ENCODE data around the gene QSOX1.

The QSOX1 gene

DNA sequence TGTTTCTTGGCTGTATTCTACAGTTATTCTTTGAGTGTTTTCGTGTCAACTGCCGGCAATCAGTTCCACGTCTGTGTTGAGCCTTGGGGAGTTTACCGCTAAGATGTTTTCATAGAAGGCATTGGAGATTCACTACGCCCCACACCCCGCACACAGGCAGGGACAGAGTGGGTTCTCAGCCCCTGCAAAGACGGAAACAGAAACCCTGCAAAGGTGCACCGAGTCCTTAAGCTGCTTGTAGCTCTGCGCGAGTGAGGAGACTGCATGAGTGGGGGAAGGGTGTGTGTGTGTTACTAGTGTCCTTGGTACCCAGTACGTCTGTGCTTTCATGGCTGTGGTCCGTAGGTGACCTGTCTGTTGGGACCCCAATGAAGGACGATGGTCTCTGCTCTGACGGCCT, 77.3 kb downstream of the QSOX1 start:
- DNase-seq (ENCODE audit: low read depth in 2 of 3, low spot score in 1 of 3) = no peak

DNA sequence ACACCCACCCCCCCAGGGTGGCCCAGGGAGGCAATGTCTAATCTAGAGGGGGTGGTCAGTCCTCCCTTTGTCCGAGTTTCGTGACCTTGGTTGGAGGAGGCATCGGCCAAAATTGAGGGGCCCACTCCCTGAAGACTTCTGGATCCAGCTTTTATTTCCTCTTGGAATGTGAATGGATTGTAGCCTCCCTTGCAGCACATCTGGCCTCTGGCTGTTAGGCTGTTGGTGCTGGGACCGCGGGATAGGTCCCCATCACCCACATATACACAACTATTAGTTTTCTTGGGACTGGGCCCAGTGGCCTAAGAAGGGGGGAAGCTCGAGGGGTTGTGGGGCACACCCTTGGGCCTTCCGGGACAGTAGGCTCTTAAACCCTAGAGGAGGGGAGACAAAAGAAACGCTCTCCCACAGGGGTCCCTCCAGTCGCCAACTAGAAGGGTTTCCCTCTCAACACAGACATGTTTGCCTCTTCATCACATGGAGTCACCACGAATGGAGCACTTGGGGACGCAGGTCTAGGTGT, 77.9 kb downstream of the QSOX1 start:
- DNase-seq (ENCODE audit: low read depth in 2 of 3, low spot score in 1 of 3) = no peak

DNA sequence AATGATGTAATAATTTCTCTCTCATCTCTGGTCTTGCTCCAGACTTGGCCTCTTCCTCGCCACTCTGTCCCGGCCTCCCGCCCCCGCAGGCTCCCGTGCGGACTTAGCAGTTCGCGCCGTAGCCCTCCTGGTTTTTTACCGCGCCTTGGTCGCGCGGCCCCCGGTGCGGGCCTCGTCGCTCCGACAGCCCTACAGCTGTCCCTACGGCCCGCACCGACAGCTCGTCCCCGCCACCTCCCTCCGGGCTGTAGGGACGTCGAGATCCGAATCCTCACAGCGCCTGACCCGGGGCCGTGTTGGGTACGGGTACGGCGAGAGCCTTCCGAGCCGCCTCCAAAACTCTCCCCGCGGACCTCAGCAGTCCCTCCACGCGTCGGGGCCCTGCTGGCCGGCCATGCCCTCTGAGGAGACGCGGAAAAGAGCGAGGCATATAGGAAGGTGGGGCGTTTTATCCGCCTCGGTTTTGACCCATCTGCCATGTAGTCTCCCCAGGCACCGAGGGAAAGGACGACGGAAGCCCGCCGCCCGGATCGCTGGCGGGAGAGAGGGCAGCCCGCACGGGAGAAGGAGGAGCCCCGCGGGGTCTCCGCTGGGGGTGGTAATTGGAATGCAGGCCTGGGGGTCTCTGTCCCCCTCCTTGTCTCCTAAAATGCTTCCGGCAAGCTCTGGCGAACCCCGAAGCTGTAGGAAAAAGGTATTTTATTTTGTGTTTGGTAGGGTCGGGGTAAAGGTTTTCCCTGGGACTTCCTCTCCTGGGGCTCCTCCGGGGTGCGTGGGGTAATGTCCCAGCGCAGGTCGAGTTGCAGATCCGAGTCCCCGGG, 78.7 kb downstream of the QSOX1 start:
- DNase-seq (ENCODE audit: low read depth in 2 of 3, low spot score in 1 of 3) = no peak

DNA sequence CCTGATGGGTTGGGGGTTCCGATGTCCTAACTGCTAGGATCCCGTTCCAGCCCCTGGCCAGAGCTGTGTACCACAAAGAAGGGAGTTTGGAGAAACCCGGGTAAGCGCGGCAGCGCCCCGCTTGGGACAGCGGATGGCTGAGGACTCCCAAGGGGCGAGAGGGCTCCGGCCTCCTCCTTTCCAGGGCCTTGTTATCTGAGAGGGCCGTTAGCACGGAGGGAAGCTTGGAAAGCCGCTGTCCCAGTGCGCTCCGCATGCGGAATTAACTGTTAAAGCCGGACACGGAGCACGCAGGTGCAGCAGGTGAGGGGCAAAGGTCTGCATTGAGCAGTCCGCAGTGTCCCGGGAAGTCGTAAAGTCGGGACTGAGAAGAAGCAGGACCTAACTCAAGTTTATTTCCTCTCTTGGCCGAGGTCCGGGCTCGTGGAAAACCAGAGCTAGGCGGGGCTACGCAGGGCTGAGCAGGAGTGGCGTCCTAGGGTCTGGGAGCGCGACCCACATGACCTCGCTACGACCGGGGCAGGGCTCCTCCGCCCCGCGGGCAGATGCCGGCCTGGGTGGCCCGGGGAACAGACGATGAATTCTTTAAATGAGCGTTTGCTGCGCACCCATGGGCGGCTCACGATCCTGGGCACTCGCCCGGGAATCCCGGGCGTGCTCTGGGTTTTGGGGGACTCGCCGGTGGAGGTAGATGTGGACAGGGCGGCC, 79.9 kb downstream of the QSOX1 start:
- no peak for DNase-seq (ENCODE audit: low read depth in 2 of 3, low spot score in 1 of 3)

DNA sequence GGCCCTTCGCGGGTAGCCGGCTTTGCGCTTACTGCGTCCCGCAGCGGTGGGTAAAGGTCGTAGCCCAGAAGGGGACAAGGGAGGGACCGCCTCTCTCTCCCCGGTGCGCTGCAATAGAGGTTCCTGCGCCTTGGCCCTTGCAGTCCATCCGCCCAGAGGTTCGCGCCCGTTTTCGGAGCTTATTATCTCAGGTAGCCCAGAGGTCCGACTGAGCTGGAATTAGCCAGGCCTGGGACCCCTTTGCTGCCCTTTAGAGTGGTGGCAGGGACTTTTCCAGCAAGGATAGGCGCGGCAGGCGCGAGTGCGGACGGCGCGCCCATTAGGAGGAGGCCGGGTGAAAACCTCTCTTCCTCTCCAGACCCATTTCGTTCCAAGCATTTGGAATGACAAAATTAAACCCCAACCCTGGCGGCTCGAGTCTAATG, 80.4 kb downstream of the QSOX1 start:
- DNase-seq (ENCODE audit: low read depth in 2 of 3, low spot score in 1 of 3) = no peak

GRCh38 chr1:180235502-180236239, 81.0 kb downstream of the QSOX1 start:
- no peak for DNase-seq (ENCODE audit: low read depth in 2 of 3, low spot score in 1 of 3)

DNA sequence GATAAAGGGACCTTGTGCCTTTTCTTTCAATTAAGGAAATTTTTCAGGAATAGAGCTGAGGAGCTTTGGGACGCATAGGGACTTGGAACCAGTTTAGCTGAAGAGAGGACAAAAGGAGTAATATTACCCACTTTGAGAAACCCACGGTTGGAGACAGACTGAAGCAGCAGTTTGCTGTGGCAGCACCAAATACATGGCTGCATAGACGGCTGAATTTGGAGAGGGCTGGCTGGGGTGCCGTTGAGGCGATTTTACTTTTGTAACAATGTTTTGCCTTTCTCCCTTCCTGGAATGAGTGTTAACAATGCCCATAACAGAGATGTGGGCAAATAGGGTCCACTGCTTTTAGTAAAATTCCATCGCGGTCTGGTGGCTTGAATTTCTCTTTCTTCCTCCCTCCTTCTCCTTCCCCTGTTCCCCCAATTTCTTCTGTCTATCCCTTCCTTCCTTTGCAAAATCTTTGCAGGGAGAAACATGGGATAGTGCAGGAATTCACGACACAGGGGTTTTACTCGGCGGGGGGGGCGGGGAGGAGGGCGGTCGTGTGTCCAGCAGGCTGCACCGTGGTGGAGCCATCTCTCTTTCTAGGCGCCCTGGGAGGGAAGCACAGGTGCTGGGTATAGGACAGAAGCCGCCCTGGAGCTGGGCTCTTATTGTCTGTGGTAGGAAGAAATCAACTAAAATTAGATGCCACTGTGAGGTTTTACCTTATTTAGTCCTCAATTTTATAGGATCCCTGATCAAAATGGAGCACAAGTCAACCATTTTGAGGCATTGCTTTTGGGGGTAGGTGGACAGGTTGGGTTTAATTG, 82.2 kb downstream of the QSOX1 start:
- no peak for DNase-seq (ENCODE audit: low read depth in 2 of 3, low spot score in 1 of 3)

- no peak for DNase-seq (ENCODE audit: low read depth in 2 of 3, low spot score in 1 of 3)
These were observed 83.3 kb downstream of the QSOX1 start for GRCh38 chr1:180237869-180238476.

DNA sequence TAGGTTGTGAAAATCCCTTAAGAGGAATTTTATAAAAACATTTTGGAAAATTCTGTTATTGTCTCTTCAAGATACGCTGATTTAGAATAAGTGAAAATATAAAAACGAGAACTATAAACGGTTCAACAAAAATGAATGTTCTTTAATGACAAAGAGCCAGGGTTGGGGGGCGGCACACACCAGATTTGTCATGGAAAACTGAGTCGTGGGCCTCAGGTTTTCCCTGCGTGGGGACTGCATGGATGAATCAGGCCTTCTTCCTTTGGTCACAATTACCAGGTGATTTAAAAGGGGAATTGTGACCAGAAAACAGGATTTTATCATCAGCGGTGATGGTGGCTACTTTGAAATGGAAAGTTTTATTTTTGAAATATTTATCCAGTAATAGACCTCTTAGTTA, 84.0 kb downstream of the QSOX1 start:
- DNase-seq (ENCODE audit: low read depth in 2 of 3, low spot score in 1 of 3) = no peak

DNA sequence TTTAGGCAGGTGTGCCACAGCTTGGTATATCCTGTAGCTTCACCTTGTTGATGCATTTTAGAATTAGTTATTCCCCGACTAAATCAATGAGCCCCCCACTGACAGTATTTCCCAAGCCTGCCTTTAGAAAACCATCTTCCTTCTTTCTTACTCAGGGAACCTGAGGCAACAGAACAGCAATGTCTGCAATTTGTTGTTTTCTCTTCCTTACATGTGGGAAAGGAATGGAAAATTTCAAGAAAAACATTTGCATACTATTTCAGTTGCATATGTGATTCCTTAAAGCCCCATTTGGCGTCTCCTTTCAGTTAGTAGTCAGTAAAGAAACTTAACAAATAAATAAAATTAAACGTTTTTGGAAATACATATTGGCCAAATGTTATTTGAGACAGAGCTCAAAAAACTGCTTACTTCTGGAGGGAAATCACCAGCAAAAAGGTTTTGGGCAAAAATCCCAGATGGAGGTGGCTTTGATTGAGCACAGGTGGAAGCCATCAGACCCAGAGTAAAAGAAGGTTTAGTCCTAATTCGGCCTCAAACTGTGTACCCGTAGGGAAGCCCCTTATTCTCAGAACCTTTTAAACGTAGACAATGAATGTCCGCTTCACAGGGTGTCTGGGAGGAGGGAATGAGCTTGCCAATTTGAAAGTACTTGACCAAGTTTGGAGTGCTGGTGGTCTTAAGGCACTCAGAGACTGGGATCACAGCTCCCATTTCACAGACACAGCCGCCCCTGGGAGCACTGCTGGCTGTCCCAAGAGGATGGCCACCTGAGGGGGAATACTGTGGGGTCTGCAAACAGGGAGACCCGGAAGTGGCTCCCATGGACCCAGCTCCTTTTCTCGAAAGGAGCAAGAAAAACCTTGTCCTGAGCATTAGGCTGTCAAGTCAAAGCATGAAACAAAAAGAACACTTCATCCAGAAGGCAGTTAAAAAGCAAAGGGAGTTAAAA, 84.8 kb downstream of the QSOX1 start:
- no peak for DNase-seq (ENCODE audit: low read depth in 2 of 3, low spot score in 1 of 3)

DNA sequence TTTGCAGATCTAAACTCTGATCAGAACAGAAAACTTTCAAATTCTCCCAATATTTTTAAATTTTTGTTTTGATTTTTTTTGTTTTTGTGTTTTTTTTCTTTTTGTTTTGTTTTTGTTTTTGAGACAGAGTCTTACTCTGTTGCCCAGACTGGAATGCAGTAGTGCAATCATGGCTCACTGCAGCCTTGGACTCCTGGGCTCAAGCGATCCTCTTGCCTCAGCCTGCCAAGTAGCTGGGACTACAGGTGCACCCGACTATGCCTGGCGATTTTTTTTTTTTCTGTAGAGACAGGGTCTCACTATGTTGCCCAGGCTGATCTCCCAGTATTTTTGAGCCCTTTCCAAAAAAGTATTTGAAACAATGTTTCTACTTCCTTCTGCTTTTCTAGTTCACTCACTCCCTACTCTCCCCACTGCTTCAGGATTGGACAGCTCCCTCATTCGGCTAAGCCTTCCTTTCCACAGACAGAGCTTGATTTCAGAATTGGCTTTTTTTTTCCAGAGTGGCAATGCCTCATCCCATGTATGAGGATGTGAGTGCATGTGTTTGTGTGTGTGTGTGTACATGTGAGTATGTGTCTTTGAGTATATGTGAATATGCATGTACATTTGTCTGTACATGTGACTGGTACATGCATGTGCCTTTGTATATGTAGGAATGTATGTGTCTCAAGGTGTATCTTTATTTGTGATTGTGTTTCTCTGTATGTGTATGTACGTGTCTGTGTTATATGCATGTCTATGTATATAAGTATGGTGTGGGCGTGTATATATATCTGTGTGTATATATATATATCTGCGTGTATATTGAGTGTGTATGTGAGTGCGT, 87.3 kb downstream of the QSOX1 start:
- DNase-seq (ENCODE audit: low read depth in 2 of 3, low spot score in 1 of 3) = no peak

- no peak for DNase-seq (ENCODE audit: low read depth in 2 of 3, low spot score in 1 of 3)
These were observed 89.0 kb downstream of the QSOX1 start for GRCh38 chr1:180243517-180244221.

DNA sequence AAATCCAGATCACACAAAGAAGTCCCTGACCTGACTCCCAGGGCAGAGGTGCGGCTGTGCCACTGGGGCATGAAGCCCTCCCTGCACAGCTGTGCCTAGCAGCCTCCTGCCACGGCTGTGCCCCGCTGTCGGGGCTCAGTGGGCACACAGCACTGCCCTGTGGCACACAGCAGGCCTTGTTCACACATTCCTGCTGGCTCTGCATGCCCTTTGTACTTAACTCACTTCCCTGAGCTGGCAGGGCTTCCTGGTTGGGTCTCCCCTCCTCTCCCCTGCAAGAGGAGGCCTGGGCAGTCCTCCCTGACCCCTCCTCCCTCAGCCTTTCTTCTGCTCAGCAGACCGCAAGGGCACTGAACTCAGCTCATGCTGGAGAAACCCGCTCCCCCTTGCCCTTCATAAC, 90.2 kb downstream of the QSOX1 start:
- no peak for DNase-seq (ENCODE audit: low read depth in 2 of 3, low spot score in 1 of 3)

DNA sequence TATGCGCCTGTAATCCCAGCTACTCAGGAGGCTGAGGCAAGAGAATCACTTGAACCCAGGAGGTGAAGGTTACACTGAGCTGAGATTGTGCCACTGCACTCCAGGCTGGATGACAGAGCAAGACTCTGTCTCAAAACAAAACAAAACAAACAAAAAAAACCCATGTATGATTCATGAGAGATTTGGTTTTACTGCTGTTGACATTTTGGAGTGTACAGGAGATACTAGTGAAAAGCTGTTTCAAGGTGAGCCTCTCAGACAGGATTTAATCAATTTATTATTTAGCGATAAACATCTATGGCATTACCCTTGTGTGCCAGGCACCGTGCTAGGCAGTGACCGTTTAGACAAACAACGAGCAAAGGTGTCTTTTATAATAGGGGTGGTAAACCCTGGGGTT, 91.9 kb downstream of the QSOX1 start:
- DNase-seq (ENCODE audit: low read depth in 2 of 3, low spot score in 1 of 3) = no peak

DNA sequence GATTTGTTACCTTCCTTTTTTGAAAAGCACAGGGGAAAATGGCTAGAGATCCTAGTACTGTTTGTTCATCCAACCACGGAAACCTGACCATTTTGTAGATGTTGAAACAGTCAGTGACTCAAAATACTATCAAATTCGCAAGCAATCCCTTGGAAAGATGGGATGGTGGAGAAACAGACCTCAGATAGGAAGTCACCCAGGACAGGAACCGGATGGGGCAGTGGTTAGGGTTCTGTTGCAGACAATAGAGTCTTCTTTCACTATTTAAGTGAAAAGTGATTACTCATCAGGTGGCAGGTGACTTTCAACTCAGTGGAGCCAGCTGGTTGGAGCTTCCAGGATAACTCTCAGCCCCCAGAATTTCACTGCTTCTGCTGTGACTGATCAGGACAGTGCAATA, 92.4 kb downstream of the QSOX1 start:
- DNase-seq (ENCODE audit: low read depth in 2 of 3, low spot score in 1 of 3) = no peak

DNA sequence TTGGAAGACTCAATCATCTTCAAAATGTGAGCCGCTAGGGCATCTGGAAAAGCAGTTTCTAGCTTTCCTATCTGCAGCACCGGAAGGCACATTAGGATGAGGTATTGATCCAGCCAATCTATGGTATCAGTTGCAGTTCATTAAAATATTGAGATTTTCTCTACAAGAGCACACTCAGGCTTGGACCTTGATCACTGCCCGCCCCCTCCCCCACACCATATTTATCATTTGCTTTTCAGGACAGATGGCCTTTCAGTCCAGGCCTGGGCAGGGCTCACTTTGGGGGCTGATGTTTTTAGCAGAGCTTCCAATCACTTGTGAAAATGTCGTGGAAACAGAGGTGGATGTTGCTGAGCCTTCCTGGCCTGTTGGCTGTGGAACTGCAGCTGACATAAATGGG, 92.9 kb downstream of the QSOX1 start:
- no peak for DNase-seq (ENCODE audit: low read depth in 2 of 3, low spot score in 1 of 3)

- no peak for DNase-seq (ENCODE audit: low read depth in 2 of 3, low spot score in 1 of 3)
These were observed 93.5 kb downstream of the QSOX1 start for GRCh38 chr1:180248176-180248575.
